GM18873 (cell line): Measurements from ENCODE around the gene DIO3.
"Not testable (repeated sequence)": the region's sequence is repeated elsewhere in the genome, so short reads cannot be mapped to it uniquely, and the experiment has no call there.

ENCODE experiments used
- ATAC-seq: cut with Tn5 transposase; IDR thresholded peaks from one replicate; pipeline ENCODE4 v1.9.1; 2021; ENCODE audit warnings: mild to moderate bottlenecking, moderate library complexity, moderate number of reproducible peaks; ENCODE audit not compliant: unreplicated experiment, low FRiP score

Gene DIO3

DNA sequence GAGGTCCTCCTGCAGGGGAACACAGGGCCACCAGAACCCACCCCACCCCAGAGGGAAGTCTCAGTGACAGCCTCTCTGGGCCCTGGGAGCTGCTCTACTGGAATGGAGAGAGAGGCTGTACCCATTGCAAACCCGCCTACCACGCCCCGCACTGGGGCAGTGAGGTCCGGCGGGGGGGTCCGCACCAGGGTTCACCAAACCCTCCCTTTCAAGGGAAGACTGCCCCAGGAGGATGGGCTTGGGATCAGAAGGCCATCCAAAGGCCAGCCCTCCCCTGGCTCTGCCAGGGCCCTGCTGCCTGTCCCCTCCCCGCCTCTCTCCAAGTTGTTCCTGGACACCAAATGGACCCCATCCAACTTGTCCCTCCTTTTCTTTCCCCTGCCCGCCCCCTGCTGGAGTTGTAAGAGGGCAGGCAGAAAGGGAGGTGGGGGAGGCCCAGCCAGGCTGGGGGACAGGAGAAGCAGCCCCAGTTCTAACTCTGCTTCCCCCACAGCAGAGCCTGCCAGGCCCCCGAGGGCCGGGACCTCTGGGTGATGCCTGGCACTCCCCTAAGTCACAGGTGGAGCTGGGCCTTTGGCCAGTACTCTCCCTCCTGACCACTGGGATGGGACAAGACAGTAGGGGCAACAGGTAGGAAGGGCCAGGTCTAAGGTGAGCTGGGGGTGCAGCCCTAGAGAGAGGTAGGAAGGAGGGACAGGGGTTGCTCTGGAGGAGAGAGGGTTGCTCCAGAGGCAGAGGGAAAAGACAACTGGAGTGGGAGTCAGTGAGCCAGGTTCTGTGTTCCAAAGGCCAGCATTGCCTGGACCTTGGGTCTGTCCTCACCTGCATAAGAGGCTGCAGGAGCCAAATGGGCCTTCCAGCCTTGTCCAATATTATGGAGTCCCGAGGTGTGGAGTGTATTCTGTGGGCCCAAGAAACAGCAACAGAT lies 3.2 kb upstream of the DIO3 start:
- no peak for ATAC-seq

DNA sequence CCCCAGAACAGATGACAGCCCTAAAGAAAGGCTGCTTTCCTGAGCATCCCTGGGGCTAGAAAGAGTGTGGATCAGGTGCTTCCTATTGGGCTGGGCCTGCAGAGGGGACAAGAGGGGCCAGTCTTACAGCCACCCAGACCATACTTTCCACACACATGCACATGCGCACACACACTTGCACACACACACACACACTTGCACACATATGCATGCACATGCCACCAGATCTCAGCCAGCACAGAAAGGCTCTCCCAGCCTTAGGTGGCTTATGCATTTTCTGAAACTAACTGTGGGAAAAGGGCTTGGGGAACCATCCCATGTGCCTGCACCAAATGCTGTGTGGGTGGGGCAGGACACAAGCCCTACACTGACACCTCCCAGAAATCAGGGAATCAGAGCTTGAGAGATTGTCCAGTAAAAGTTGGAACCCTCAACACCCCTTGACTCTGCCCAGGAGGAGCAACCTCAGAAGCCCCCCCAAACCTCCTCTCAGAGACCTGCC lies 2.5 kb upstream of the DIO3 start:
- ATAC-seq = no peak

DNA sequence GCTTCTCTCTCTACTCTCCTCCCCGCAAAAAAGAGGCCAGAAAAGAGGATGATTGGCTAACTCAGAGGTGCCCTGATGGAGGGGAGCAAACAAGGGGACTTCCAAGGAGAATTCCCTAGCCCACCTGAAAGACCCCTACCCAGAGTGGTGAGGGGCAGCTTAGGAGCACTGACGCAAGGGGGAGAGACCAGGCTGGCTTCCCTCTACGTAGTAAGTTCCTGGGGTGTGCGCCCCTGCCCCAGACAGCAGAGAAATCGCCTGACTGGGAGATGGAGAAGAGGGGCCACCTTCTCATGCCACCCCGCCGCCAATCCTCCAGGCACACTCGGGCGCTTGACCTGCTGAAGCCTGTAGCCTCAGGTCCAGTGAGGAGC lies 2.1 kb upstream of the DIO3 start:
- no peak for ATAC-seq

DNA sequence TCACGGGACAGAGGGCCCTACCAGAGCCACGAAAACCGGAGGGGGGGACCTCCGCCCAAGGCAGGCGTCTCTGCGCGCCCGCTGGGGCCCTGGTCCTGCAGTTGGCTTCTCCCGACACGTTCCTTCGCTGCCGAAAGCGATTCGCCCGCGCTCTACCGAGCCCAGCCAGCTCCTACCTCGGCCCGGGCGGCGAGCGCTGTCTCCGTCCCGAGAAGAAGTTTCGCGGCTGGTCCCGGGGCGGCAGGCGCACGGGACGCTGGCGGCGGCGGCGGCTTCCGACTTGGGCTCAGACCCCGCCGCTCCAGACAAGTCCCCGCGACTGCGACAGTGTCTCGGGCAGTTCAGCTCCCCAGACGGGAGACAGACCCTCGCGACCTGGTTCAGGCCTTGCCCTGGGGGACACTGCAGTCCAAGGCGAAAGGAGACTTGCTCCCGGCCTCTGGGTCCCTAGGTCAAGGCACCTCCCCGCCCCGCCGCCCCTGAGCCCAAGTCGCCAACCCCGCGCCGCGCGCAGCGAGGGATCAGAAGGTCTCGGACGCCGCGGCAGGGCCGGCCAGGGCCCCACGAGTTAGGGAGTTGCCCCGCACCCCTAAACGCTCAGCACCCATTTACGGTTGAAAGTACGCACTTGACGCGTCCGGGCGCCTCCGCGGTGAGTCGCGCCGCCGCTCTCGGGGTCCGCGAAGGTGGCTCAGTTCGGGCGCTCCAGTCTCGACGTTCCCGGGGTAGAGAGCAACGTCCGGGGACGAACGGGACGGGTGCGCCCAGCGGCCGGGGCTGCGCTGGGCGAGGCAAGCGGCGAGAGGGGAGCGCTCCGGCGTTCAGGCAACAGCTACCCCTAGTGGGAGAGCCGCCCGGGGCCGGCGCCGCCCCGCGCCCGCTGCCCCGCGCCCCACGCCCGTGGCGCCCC lies 1.4 kb upstream of the DIO3 start:
- no peak for ATAC-seq

DNA sequence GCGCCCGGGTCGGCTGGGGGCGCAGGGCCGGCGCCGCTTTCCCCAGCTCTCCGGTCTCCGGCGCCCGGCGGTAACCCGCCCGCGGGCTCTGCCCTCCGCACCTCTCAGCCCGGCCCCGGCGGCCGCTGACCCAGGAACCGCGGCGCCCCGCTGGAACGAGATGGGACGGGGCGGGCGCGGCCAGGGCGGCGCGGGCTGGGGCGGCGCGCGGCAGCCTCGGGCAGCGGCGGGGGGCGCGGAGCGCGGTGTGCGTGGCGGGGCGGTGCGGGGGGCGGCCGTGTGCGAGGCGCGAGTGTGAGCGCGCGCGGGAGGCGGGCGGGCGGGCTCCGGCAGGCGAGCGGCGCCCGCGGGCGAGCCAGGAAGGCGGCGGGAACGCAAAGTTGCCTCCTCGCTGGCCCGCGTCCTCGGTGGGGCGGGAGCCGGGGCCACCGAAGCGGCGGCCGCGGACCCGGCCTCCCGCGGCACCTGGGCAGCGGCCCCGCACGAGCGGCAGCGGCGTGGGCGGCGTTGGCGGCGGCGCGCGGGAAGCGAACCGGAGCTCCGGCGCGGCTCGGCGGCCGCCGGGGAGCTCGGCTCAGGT lies 671 bp upstream of the DIO3 start:
- ATAC-seq = no peak

DNA sequence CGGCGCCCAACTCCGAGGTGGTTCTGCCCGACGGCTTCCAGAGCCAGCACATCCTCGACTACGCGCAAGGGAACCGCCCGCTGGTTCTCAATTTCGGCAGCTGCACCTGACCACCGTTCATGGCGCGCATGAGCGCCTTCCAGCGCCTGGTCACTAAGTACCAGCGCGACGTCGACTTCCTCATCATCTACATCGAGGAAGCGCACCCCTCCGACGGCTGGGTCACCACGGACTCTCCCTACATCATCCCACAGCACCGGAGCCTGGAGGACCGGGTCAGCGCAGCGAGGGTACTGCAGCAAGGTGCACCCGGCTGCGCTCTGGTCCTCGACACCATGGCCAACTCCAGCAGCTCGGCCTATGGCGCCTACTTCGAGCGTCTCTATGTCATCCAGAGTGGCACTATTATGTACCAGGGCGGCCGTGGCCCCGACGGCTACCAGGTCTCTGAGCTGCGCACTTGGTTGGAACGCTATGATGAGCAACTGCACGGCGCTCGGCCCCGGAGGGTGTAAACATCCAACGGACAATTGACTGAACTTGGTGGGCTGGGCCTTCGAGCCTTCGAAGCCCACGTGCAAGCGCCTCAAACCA lies 699 bp downstream of the DIO3 start:
- no peak for ATAC-seq

DNA sequence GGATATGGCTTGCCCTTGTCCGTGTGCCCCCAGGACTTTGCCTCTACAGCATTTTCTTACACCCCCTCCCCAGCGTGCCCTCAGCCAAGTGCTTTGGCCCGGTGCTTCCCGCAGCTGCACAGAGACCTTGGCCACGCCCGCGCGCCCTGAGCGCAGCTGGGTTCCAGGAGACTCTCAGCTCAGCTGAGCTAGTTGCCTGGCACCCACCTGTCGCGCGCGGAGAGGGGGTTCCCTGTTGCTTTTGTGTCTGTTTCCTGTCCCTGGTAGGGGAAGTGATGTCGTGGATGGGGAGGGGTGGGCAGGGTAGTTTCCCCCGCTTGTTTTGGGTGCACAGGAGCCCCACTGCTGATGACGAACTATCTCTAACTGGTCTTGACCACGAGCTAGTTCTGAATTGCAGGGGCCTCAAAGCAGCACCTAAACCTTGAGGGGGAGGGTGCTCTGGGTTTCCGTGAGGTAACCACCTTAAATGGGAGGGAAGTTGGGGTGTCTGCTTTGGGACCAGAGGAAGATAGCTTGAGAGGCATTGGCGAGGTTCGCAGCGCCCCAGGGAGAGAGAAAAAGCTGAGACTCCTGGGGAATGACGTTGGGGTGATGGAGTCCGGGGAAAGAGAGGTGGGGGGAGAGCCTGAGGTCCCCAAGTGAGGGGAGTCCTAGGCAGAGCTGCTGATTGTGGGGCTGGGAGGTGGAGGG lies 1.5 kb downstream of the DIO3 start:
- ATAC-seq = no peak

DNA sequence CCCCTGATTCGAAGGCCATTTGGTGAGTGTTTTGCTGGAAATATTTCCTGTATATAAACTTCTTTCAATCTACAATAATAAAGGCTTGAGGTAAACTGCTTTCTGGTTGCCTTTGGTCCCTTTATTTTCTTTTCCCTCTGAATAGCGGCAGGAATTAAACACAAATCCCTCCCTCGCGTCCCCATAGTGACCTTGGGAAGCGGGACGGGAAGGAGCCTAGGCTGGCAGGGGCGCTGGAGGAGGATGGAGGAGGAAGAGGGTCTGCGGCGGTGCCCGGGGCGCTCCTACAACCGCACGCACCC lies 2.0 kb downstream of the DIO3 start:
- ATAC-seq = no peak

DNA sequence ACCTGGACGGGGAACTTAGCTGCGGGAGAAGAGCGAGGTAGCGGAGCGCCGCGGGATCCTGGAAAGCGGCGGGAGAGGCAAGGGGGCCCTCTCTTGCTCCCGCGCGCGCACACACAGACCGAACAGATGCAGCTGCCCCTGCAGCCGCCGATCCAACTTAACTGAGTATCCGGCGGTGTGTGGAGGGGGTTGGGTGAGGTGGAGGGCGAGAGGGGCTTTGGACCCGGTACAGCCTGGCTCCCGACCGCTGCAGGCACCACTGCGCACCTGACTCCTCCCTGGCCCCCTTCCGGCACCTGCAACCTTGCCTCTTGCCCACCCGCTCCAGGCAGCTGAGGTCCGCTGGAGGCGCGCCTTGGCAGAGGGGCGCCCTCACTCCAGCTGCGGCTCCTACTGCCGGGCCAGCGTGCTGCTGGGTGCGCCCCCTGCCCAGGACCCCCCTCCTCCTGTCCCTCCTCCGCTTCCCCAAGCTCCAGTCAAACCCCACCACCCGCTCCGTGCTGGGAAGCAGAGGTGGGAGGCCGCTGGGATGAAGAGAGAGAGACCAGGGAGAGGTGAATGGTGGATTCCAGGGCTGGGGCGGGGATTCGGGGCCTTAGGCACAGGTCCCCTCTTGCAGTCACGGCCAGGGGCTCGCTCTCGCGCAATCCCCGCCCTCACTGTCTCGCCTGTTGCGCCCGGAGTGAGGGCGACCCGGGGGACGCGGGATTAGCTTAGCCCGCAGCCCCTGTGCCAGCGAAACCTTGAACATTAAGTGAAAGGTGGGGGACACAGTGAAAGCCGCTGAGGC lies 2.6 kb downstream of the DIO3 start:
- ATAC-seq = no peak

DNA sequence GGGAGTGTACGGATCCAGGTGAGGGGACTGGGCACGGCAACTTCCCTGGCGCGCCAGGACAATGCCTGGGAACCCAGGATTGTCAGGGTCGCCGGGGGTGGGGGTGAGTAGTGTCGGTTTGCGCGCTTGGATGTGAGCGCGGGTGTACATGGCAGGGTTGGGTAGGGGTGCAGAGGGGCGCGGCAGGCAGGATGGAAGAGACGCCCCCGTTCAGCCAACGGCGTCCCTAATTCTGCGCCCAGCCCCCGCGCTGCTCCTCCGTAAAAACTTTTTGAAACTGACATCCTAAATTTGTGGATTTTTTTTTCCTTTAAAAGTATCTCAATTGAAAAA lies 3.1 kb downstream of the DIO3 start:
- no peak for ATAC-seq

DNA sequence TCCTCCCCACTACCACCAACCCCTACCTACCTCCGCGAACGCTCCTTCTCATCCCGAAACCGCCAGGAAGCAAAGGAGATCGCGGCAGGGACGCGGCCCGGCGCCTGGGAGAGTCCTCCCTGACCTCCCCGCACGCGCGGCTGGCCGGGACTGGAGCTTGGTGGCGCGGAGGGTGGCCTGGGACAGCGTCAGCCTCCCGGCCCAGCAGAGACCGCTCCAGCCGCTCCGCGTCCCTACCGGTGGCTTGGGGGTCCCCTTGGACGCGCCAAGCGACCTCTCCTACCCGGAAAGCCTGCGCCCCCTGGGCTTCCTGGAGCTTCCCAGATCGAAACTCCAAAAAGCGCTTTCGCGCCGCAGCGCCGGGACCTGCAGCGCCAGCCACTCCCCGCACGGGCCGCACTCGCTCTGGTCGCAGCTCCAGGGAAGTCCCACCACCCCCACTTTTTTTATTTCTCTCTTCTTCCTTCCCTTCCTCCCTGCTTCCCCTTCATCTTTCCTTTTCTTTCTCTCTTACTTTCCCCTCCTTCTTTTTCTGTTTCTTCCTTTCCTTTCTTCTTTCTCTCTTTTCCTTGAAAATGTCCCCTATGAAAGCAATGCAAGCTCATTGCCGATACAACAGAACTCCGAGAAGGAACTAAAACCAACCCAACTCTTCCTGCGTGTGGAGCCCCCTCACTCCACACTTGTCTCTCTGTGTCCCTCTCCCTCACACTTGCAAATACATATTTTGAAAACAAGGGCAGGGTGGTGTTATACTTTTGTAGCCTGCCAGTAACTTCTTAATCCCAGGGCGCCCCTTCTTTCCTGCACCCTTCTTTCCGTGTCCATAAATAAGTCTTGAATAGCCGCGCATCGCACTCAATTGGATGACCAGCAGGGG lies 3.8 kb downstream of the DIO3 start:
- no peak for ATAC-seq

DNA sequence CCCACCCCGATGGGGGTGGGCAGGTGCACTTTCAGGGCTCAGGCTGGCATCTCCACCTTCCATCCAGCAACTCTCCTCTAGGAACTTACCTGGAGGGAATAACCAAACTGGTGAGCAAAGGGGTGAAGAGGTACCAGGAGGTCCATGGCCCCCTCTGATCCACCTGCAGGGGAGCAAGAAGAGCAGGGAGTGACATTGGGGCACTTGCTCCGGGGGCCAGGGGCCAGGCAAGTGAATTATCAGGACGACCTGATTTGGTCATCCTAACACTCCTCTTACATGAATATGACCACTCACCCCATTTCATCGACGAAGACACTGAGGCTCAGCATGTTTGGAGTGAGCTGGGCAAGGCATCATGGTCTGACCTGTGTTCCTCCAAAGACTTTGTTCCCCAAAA lies 6.0 kb downstream of the DIO3 start:
- no peak for ATAC-seq

DNA sequence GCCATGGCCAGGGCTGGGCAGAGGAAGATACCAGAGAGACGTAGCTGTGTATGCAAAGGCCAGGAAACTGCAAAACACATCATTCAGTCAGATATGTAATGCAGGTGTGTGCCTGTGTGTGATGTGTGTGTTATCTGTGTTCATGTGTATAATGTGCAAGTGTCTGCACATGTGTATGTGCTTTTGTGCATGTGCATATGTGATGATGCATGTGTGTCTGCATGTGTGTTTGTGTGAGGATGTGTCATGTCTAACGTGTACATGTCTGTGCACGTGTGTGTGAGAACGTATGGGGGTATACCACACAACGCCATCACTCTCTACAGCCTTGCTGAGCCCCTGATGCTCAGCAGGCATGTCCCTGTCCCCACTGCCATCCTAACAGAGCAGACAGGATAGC lies 9.7 kb downstream of the DIO3 start:
- no peak for ATAC-seq

DNA sequence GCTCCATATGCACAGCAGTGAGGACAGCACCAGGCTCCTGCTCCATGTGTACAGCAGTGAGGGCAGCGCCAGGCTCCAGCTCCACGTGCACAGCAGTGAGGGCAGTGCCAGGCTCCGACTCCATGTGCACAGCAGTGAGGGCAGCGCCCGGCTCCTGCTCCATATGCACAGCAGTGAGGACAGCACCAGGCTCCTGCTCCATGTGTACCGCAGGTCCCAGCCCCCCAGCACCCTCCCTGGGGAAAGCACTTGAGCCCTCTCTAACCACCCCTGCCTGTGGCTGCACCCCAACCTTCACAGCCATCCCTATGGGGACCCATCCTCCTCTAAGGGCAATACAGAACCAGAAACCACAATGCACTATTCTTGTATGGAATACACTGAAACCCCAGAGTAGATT lies 11.2 kb downstream of the DIO3 start:
- ATAC-seq = not testable (repeated sequence)

DNA sequence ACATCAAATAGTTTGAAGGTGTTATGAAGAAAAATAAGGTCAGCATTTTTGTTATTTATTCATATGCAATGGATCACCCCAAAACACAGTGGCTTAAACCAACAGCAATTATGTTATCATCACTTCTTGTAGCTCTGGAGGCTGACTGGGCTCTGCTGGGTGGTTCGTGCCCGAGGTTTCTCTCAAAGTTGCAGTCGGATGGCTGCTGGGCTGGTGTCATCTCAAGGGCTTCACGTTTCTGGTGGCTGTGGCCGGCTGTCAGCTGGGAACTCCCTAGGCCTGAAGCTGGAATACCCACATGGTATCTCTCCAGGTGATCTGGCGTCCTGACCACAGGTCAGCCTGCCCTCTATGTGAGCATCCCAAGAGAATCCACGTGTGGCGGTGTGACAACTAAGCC lies 12.0 kb downstream of the DIO3 start:
- ATAC-seq = no peak

DNA sequence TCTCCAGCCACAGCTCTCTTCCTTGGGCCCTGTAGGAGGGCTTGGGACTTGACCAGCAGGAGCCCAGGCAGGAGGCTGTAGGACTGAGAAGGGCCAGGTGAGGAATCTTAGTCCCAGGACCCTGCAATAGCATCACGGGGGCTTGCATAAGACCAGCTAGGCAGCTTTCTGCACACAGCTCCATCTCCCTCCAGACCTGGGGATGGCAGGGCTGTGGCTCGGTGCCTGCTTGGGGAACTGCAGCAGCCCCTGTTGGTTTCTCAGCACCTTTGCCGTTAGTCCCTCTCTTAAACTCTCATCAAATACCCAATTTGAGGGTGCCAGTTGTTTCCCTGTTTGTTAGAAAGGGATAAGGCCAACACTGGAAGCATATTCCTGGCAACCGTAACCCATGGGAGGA lies 14.3 kb downstream of the DIO3 start:
- no peak for ATAC-seq

DNA sequence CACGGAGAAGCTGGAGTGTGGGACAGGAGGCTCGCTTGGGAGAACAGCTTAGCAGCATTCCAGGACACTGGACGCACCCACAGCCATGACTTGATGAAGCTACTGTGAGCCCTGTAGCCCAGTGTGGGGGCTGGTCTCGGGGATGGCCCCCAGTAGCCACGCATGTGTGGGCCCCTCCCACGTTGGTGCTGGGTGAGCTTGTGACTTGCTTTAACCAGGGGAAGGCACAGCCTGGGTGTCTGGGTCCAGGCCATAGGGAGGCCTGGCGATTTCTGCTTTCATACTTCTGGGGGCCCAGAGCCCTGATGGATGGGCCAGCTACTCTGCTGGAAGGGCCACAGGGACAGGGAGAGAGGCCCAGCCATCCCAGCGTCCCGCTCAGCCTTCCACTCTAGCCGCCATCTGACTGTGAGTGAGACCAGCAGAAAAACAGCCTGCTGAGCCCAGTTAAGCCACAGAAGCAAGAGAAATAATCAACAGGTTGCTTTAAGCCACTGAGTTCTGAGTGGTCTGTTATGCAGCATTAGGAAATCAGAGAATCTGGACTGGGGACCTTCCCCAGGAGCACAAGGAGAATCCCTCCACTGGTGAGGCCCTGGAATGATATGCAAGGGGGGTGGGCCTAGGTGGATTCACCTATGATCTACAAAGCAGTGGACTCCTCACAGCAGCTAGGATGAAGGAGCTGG lies 16.1 kb downstream of the DIO3 start:
- ATAC-seq = no peak

DNA sequence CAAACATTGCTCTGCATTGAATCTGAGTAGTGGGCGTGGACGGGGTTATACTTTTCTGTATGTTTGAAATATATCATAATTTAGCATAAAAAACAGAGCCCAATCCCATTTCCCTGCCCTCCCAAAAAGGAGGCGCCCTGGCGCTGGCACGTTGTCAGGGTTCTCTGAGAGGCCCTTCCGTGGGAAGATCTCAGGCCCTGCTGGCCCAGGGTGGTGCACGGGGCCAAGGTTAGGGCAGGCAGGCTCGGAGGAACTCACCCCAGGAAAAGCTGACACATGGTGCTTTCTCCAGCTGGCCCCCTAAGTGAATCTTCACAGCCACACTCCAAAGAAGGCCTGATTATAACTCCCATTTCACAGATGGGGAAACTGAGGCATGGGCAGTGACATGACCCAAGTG lies 17.2 kb downstream of the DIO3 start:
- ATAC-seq = no peak
